Activated CD8-positive, alpha-beta memory T cell treated with anti-CD3 and anti-CD28 coated beads, Interleukin-2, amount 50 U/mL, for 4 hours (primary cell): ENCODE results near the gene SHISA8.
A peak's percentile ranks its signal among the peaks of the same experiment; 100 is the strongest.
"Not testable (repeated sequence)": the region's sequence is repeated elsewhere in the genome, so short reads cannot be mapped to it uniquely, and the experiment has no call there.

Experiments
- DNase-seq: peaks from one replicate; pipeline ENCODE4 v3.0.0-alpha.2; 2020

Gene SHISA8

DNA sequence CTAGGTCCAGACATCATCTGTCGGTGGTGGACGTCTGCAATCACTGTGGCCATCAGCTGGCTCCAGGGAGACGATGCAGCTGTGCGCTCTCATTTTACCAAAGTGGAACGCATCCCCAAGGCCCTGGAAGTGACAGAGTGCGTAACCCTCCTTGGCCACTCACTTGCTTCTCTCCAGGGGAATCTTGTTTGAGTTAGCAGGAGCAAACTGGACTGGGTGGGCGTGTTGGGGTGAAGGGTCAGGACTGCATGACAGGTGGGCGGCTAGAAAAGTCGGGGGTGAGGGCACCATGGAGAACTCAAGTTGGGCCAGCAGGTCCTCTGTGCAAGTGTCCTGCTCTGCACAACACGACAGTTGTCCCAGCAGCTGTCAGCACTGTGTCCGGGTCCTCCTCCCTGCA lies 16.2 kb downstream of the SHISA8 start:
- DNase-seq, result no peak

DNA sequence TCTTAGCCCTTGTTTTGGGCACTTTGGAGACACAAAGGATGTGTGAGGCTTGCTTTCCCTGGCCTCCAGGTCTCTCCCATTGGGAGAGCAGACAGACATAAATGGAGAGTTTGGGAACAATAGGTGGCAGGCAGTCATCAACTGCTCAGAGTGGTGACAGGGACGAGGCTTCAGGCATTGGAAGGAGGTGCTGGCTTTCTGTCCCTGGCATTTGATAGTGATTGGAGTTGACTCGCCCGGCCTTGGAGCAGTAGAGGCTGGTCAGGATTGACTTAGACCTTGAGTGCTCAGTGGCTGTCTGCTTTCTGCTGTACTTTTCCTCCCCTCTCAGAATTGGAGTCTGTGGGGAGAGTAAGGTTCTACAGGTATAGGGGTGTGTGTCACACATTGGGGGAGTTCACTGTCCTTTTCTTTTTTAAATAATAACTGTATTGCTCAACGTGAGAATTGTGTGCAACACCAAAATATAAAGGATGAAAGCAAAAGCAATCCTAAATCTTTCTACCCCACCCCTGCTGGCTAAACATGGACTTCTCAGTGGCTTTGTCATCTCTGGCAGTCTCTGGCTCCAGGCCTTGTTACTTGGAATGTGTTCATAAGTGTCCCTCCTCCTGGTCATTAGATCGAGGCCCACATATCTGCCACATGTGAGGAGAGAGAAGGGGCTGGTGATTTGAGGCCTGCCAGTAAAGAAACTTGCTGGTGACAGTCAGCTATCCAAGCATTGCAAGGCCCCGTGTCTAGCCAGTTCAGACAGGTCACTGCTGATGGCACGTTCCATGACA lies 21.1 kb downstream of the SHISA8 start:
- DNase-seq, result no peak

DNA sequence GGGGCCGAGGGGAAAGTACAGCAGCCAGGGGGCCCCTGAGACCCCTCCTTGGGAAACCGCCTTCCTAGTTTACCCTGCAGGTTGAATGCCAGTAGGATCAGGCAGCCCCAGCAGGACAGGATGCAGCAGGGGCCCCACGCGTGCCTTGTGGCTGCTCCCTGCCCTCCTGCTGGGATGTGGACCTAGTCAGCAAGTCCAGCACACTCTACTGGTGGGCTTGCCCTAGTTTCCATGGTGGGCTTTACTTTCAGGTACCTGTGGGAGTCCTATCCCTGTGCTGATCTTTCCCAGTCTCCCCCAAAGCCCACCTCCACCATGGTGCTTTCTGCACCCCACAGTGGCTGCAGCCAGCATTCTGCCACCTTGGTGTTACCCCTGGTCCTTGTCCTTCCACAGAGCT lies 22.2 kb downstream of the SHISA8 start:
- DNase-seq, result no peak

DNA sequence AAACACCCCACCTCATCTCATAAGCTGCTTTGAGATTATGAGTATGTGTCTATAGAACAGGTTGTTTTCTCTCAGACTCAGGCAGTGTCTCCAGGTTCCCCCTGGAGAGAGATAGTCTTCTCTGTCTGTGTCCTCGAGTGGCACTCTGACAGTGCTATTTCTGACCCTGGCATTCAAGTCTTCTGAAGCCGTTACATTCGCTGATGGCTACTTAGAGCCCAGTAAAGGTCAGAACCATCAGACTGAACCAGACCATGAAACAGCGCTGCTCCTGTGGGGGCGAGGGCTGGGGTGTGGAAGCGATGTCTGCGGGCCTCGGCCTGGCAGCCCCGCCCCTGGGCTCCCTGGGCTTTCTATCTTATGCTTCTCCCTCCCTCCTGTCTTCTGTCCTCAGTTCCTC lies 23.5 kb downstream of the SHISA8 start:
- no peak for DNase-seq

DNA sequence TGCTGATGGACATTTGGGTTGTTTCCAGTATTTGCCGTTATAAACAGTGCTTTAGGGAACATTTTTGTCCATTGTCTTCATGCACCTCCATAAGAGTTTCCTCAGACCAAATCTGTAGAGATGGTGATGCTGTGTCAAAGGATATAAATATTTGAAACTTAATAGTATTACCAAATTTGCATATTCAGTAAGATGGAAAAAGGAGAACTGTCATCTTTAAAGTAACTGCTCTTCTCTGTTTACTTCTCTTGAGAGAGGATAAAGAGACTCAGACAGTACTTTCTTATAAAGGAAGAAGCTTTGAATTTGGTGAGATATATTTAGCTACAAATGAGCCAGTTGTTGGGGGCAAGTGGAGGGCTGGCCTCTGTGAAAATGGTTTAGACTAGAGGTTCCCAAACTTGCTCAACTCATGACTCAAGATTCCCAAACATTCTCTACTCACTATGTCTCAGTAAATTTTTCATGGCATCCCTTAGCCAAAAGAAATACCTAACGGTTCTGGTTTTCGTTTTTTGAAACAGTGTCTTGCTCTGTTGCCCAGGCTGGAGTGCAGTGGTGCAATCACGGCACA lies 26.2 kb downstream of the SHISA8 start:
- no peak for DNase-seq

DNA sequence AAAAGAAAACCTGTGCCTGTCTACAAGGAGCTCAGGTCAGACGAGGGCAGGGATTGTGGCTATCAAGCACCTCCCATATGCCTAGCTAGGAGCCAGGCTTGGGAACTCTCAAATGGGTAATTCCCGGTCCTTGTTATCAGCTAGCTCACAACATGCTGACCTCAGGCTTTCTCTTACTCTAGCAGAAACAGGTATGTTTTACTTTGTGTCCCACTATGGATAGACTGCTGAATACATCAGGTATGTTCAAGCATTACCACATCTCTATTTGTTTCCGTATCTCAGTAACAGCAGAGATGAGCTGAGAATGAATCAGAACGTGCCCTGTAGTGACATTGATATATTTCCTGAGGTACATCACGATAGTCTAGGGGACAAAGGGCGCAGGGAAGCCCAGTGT lies 29.4 kb downstream of the SHISA8 start:
- DNase-seq, result no peak

DNA sequence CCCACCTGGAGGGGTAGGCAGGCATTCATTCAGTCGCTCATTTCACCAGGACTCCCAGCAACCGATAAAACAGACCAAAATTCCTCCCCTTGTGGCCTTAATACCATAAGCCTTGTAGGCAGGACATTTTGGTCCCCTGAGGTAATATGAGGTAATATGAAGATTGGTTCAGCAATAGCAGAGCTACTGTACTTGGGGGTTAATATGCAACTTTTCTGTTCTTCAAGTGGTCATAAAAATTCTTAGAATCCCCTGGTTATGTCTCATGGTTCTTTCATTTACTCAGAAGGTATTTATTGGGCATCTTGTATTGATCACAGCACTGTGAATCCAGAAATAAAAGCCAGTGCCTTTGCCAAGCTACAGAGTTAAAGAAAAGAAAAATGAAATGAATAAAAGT lies 29.8 kb downstream of the SHISA8 start:
- no peak for DNase-seq

DNA sequence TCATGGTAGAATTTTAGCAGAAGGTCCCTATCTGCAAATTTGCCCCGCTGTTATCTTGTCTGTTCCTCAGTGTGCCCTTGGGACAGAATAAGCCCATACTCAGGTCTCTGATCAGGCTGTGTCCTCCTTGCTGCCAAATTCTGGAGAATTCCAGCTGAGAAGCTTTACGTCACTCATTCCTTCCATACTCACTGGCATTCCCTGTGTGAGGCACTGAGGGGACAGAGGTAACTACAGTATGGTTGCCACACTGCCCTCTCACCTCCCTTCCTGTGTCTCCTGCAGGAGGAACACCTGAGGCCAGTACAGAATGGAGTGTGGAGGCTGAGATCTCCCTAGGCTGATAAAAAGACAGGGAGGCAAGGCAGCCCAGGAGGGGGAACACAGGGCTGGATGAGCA lies 31.5 kb downstream of the SHISA8 start:
- no peak for DNase-seq

DNA sequence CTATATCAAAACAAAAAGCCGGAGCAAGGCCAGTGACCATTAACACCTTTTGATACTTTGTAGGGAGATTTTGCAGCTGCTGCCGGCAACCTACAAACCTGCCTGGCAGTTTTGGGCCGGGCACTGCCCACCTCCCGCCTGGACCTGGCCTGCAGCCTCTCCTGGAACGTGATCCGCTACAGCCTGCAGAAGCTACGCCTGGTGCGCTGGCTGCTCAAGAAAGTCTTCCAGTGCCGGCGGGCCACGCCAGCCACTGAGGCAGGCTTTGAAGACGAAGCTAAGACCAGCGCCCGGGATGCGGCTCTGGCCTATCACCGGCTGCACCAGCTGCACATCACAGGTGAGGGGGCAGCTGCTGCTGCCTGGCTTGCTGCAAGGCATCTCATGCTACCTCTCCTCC lies 34.2 kb downstream of the SHISA8 start:
- DNase-seq, result no peak

DNA sequence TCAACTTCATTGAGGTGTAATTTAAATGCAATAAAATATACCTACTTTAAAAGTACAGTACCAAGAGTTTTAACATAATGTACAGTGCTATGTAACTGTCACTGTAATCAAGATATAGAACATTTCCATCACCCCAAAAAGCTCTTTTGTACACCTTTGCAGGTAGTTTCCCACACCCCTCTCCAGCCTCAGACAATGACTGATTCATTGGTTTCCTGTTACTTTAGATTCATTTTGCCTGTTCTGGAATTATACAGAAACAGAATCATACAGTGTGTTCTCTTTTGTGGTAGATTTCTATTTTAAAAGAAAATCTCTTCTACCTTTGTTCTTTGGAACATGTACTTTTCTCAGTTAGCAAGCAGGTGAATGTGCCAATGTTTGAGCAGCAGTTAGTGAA lies 38.2 kb downstream of the SHISA8 start:
- DNase-seq, result no peak

DNA sequence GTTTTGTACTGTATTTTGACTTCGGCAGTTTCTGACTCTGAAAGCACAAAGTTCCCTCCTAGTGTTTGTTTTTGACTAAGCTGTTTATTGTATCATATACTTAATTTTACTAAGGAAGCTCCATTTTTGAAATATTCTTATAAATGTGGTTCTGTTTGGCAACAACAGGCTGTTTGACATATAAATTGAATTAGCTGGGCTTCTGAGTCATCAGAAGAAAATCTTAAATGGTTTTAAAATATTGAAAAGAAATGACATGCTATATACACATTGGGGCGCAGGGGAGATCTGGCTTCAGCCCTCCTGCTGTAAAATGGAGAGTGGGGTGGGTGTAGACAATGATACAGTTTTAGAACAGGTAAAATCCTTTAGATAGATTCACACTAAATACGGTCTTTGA lies 38.6 kb downstream of the SHISA8 start:
- DNase-seq, result no peak

DNA sequence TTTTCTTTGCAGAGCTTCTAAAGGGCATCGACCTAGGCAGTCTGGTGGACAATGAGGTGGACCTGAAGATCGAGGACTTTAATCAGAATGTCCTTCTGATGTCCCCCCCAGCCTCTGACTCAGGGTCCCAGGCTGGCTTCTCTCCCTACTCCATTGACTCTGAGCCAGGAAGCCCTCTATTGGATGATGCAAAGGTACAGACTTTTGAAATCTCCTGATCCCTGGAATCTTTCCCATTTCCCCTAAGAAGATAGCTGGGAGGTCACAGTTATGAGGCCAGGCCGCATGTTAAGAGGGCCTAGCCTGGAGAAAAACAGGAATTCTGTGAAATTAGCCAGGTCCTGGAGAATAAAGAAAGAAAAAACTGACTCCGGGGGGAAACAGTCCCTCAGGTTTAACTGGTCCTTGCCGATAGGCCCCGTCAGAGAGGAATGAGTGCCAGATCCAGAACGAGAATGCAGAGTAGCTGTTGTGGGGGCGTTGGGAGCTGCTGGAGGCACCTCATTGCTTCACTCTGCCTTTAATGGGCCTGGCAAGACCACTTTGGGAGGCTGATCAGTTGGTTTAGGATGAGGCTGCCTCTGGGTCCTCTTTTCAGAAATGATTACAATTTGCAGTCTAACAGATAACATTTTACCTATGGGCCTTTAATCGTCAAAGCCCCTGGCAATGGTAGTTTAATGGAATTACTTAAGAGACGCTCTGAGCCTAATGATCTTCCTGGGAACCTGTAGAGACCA lies 39.2 kb downstream of the SHISA8 start:
- no peak for DNase-seq

DNA sequence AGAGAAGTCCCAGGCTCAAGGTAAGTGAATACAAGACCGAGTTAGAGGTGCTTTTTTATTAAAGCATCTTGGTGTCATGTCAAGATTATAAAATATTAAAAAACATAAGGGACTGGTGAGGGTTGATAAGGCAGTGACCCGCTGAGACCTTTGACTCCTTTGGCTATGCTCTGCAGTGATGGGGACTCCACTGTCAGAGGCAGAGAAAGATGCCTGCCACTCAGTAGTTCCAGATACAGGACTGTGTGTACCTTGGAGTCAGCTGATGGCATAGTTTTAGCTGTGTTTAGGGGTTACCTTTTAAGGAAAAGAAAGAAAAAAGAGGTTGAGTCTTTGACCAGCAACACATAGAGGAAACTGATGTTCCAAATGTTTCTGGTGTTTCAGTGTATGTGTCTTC lies 40.8 kb downstream of the SHISA8 start:
- no peak for DNase-seq

DNA sequence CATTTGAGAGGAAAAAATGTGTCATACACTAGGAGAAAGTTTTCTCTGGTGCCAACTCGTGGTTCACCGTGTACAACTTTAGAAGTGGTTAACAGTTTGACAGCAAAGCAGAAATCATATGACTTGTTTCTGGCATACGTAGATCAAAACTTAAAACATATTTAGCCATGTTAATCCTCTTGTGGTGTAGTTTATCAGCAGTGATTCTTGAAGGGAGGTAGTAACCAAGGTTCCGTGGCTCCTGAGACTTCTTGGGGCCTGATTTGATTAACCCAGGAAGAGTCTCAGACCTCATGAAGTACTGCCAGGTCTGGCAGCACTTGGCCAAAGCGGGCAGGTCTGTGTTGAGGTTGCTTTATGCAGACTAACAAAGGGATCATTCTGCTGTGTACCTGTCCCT lies 41.5 kb downstream of the SHISA8 start:
- DNase-seq, result no peak

DNA sequence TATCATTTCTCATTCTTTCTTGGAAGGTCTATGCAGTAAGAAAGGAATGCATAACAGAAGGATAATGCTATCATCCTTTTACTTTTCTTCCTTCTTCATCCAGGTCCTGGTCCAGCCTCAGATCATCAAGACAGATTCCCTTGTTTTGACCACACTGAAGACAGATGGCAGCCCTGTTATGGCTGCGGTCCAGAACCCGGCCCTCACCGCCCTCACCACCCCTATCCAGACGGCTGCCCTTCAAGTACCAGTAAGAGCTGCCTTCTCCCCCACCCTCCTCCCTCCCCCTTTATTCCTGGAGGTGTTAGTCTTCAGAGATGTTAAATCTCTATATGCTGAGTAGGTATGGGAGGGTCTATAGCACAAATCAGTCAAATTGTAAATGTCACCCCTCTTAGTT lies 44.1 kb downstream of the SHISA8 start:
- no peak for DNase-seq

DNA sequence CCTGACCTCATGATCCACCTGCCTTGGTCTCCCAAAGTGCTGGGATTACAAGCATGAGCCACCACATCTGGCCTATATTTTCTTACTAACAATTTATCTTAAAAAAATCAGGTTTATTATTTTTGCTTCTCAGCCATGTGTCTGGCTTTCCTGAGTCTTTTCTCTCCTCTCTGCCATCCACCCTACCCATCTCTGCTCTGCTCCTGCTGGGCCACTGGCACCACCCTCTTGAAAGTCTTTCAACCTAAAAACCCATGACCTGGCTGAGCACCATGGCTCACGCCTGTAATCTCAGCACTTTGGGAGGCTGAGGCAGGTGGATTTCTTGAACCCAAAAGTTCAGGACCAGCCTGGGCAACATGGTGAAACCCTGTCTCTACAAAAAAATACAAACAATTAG lies 44.8 kb downstream of the SHISA8 start:
- DNase-seq, result not testable (repeated sequence)

DNA sequence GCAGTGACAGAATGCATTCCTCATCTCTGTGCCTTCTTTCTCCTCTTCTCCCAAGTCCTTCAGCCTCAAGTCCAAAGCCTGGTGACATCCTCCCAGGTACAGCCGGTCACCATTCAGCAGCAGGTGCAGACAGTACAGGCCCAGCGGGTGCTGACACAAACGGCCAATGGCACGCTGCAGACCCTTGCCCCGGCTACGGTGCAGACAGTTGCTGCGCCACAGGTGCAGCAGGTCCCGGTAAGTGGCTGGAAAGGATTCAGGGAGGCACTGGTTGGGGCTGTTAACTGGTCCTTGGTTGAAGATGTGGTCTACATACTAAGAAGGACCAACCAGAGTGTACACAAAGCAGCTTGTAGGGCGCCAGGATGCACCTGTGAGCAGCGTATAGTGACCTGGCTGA lies 46.3 kb downstream of the SHISA8 start:
- no peak for DNase-seq

DNA sequence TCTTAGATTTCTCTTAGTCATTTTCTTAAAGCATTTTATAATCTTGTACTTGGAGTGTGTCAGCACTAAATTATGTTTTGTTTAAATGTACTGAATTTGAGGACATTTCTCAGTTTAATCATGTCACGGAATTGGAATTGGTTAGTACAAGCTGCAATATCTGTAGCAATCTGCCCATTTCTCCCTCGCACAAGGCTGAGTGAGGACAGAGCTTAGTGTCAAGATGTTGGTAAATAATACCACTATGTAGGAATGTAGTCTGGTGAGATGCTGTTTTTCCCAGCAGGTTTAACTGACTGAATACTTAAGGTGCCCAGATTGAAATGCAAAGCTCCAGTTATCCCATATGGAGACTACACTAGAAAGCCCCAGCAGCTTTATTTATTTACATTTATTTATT lies 51.4 kb downstream of the SHISA8 start:
- no peak for DNase-seq

DNA sequence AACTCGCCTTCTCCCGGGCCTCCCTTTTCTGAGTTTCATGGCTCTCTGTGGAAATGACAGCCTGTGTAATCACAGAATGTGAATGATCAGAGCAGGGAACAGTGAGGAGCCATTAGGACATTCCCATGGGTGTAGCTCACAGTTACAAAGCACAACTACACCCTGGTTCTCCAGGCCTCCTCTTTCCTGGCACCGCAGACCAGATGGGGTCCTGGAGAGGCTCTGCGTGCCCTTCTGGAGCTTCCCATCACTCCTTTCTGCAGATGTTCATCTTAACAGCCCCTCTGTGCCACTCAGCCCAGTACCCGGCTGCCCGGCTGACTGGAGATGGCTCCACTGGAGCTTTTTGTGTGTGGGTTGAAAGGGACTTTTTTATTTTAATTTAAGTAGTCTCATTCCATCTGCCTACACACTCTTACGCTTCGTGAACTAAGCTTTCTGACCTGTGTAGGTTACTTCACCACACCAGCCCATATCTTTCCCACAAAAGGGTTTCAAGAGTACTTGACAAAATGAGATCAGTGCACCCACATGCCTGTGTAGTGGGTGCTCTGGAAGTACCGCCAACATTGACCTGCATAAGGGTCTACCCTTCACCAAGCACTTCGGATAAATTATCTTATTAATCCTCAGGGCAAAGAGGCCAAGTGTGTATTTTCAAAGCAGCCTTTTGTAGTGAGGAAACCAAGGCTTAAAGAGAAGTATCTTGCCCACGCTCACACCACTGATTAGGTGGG lies 52.2 kb downstream of the SHISA8 start:
- peak; percentile 42 for DNase-seq

DNA sequence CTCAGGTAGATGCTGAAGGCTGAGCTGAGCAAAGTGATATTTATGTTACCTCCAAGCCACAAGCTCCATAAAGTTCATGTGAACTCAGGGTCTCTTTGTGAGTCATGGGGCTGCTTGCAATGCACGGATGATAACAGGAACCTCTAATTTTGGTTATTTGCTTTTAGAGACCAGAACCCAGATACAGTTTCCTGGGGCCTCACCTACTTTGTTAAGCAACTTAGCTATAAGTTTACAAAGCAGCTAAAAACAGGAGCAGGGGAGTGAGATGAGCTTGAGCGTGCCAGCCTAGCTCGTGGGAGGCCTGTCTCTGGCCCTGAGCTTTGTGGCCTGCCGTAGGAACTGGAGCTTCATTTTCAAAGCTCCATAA lies 52.7 kb downstream of the SHISA8 start:
- DNase-seq, result peak; percentile 48
